IPS DF 6.9 (cell line): Measurements from ENCODE around the gene TMEM235.

Experiments
- DNase-seq: peaks from one replicate; pipeline ENCODE4 v3.0.0-alpha.2; 2013; ENCODE audit warnings: low read depth, low spot score
- H3K27ac ChIP-seq: one replicate; pipeline ENCODE4 v1.5.1; 2013; ENCODE audit warnings: low read length, control low read depth
- H3K27me3 ChIP-seq: 2 replicates; pipeline ENCODE4 v1.6.1; 2013; ENCODE audit warnings: mild to moderate bottlenecking, low read length; ENCODE audit not compliant: control insufficient read depth, insufficient read depth
- H3K36me3 ChIP-seq: 2 replicates; pipeline ENCODE4 v1.6.1; 2013; ENCODE audit warnings: low read length; ENCODE audit not compliant: control insufficient read depth, insufficient read depth
- H3K4me1 ChIP-seq: 2 replicates; pipeline ENCODE4 v1.6.1; 2013; ENCODE audit warnings: low read length; ENCODE audit not compliant: control insufficient read depth, insufficient read depth
- H3K4me3 ChIP-seq: 2 replicates; pipeline ENCODE4 v1.5.1; 2013; ENCODE audit warnings: mild to moderate bottlenecking, low read length
- H3K9me3 ChIP-seq: 2 replicates; pipeline ENCODE4 v1.6.1; 2013; ENCODE audit warnings: low read length, inconsistent platforms; ENCODE audit not compliant: control insufficient read depth, insufficient read depth
- WGBS: extraction: QIAGEN DNeasy Blood & Tissue Kit; methylation state at CpG from one replicate; pipeline ENCODE4 v1.1.7; 2013; ENCODE audit warnings: mixed read lengths, missing lambda C conversion rate; ENCODE audit not compliant: insufficient read length, insufficient coverage; 5-methylcytosine and 5-hydroxymethylcytosine counted together

Gene TMEM235

DNA sequence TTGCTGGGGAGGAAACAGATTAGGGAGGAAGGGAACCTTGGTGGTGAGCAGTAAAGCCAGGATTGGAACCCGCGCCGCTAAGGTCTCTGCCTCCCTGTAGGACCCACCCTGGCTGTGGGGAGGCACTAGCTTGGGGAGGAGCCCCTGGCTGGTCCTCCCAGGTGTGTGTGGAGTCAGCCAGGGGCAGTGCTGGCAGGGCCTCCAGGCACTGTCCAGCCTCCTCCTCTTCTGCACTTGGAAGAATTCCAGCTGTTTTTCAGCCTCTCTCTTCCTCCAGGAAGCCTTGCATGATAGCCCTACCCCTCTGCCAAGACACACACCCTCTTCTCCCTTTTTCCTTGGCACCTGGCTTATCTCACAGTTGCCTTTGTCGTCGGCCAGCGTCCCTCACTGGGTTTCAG, 34.8 kb downstream of the TMEM235 start:
- WGBS = no CpG with 5 or more reads among the region's 6 CpGs
- no peaks in the 10 kb centered on the region for H3K27me3 ChIP-seq
- no peak overlapping the region for H3K27ac ChIP-seq
- no peak for DNase-seq
- peaks cover 29% of the 10 kb centered on the region for H3K4me1 ChIP-seq
- no peak overlapping the region for H3K4me3 ChIP-seq
- H3K36me3 ChIP-seq = no peaks in the 10 kb centered on the region
- no peaks in the 10 kb centered on the region for H3K9me3 ChIP-seq

- no peak overlapping the region for H3K27ac ChIP-seq
- H3K27me3 ChIP-seq = no peaks in the 10 kb centered on the region
These were observed 35.3 kb downstream of the TMEM235 start for GRCh38 chr17:78266771-78267170.

DNA sequence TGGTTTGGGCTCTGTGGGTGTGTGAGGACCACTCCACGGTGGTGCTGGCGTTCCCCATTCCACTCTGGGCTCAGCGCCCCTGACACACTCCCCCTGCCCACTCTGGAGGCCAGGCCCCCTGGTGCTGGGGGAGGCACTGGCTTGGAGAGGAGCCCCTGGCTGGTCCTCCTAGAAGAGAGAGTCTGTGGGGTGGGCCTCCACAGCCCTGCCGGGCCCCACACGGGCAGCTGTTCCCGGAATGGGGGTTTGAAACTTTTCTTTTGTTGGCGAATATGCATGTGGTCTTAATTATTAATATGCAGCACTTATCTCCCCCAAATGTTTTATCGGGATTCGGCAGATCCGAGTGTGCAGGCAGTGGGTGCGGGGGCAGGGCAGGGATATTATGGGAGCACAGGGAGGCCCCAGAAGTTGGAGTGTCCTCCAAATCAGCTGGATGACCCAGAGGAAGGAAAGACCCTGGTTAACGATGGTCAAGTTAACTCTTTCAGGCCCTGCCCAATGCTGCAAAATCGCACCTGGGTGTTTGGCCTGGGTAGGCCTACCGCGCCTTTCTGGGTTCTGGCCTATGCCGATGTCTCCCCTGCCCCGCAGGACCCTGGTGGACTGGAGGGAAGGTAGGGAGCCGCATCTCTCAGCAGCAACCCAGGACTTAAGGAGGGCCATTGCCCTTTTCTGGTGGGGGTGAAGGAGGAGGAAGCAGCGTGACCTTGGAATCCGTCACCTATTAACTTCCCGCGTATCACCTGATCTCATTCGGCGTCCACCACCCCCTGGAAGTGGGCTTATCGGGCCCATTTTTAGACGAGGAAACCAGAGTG, 36.0 kb downstream of the TMEM235 start:
- H3K4me1 ChIP-seq = peaks cover 30% of the 10 kb centered on the region
- H3K27me3 ChIP-seq = no peaks in the 10 kb centered on the region
- H3K9me3 ChIP-seq = no peaks in the 10 kb centered on the region
- H3K36me3 ChIP-seq = no peaks in the 10 kb centered on the region
- no peak overlapping the region for H3K4me3 ChIP-seq
- no CpG with 5 or more reads among the region's 26 CpGs for WGBS
- DNase-seq = no peak
- H3K27ac ChIP-seq = no peak overlapping the region

More at GRCh38 chr17:78266771-78267170, 35.3 kb downstream of the TMEM235 start:
- H3K36me3 ChIP-seq = no peaks in the 10 kb centered on the region
- no peak for DNase-seq
- WGBS = no CpG with 5 or more reads among the region's 9 CpGs
- H3K9me3 ChIP-seq = no peaks in the 10 kb centered on the region
- peaks cover 29% of the 10 kb centered on the region for H3K4me1 ChIP-seq
- no peak overlapping the region for H3K4me3 ChIP-seq

- Histone ChIP-seq H3K27me3 (no peaks in the 10 kb centered on the region), H3K4me3 (no peak overlapping the region), H3K9me3 (no peaks in the 10 kb centered on the region), H3K36me3 (no peaks in the 10 kb centered on the region), H3K27ac (no peak overlapping the region), H3K4me1 (peaks cover 32% of the 10 kb centered on the region)
- DNase-seq = no peak
- WGBS = no CpG with 5 or more reads among the region's 24 CpGs
These were observed 36.9 kb downstream of the TMEM235 start for GRCh38 chr17:78268191-78268874.

DNA sequence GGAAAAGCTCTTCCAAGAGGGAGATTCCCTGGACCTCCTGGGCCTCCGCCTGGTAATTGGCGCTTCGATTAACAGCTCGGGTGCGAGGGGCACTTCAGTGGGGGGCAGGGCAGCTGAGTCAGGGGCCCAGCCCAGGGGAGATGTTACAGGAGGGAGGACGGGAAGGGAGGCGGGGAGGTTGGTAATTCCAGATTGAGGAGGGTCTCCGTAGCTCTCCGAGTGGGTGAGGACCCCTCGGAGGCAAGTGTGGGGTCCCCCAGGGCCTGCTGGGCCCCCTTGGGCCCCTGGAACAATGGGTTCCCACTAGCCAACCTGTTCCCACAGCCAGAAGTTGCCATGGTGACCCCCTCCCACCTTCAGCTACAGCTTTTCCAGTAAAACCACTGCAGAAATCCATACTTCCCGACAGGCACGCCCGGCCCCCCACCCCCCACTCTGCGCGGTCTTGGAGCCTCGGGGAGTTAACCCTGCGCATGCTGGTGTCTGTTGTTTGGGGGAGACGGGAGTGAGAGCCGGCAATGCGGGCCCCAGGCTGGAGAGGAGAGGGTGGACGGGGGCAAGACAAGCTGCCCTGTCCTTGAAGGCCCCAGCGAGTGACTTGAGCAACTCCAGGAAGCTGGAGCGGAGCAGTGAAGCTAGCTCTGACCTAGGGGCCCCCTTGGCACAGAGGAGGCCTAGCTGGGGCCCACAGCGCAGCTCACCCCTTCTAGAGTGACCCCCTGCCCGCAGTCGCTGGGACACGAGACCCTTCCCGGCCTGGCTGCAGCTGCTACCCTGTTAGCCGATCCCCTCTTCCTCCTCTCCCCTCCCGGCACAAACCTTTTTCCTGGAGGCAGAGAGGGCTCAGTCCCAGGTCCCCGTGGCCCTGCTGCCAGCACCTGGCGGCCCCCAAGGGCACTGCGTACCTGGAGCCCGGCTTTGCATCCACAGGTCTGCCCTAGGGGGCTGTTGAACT, 37.8 kb downstream of the TMEM235 start:
- DNase-seq = no peak
- H3K27me3 ChIP-seq = no peaks in the 10 kb centered on the region
- peaks cover 32% of the 10 kb centered on the region for H3K4me1 ChIP-seq
- no peaks in the 10 kb centered on the region for H3K36me3 ChIP-seq
- H3K27ac ChIP-seq = no peak overlapping the region
- H3K4me3 ChIP-seq = no peak overlapping the region
- no CpG with 5 or more reads among the region's 34 CpGs for WGBS
- no peaks in the 10 kb centered on the region for H3K9me3 ChIP-seq

DNA sequence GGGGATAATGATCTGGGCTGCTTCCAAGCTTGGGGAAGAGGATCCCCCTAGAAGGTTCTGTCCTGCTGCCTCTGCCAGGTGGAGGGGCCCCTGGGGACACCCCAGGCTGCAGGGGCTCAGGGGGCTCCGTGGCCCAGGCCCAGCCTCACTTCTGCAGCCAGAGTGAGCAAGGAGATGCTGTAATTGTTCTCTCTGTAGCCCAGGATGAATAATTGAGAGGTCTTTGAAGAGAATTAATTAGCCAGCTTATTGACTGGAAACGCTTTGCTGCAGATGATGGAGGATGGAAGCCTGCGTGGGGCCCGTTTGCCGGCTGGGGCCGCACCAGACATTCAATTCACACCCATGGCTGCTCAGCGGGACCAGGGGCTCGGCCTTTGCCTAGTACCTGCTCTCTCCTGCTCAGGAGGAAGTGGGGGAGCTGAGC, 38.5 kb downstream of the TMEM235 start:
- H3K4me1 ChIP-seq = peaks cover 32% of the 10 kb centered on the region
- no peaks in the 10 kb centered on the region for H3K36me3 ChIP-seq
- H3K9me3 ChIP-seq = no peaks in the 10 kb centered on the region
- DNase-seq = no peak
- WGBS = no CpG with 5 or more reads among the region's 8 CpGs
- no peak overlapping the region for H3K4me3 ChIP-seq
- no peaks in the 10 kb centered on the region for H3K27me3 ChIP-seq
- H3K27ac ChIP-seq = no peak overlapping the region

DNA sequence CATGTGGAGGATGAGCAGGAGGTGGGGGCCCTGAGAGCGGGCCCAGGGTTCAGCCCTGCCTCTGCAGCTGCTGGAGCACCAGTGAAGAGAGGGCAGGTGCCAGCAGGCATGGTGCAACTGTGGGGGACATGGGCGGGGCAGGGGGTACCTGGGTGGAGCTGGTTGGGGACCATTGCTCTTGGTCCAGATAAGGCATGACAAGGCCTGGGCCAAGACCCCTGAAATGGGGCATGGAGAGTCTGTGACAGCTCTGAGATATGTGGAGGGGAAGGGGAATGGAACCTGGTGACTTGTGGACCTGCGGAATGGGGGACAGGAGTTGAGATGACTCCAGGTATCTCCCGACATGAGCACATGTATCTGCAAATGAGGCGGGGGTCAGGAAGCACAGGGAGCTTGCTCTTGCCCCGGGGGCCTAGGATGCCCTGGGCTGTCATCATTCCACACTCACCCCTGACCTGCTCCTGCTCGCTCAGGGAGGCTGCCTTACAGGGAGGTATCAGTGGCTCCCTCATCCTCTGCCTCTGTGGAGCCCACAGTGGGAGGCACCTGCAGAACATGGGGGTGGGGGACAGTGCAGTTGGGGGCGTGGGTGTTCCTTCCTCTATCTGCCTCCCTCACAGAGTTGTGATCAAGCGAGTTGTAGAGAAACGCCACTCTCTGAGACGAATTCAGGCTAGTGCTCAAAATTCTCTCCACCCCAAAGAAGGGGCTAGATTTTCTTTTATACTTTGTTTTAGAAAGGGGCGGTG, 40.2 kb downstream of the TMEM235 start:
- DNase-seq = no peak
- WGBS = no CpG with 5 or more reads among the region's 12 CpGs
- Histone ChIP-seq H3K27me3 (no peaks in the 10 kb centered on the region), H3K36me3 (no peaks in the 10 kb centered on the region), H3K27ac (no peak overlapping the region), H3K4me1 (peaks cover 33% of the 10 kb centered on the region), H3K9me3 (no peaks in the 10 kb centered on the region), H3K4me3 (no peak overlapping the region)

GRCh38 chr17:78272181-78272913, 40.9 kb downstream of the TMEM235 start:
- no CpG with 5 or more reads among the region's 17 CpGs for WGBS
- Histone ChIP-seq H3K9me3 (no peaks in the 10 kb centered on the region), H3K27me3 (no peaks in the 10 kb centered on the region), H3K27ac (no peak overlapping the region), H3K4me3 (no peak overlapping the region), H3K4me1 (peaks cover 29% of the 10 kb centered on the region), H3K36me3 (no peaks in the 10 kb centered on the region)
- DNase-seq = no peak

DNA sequence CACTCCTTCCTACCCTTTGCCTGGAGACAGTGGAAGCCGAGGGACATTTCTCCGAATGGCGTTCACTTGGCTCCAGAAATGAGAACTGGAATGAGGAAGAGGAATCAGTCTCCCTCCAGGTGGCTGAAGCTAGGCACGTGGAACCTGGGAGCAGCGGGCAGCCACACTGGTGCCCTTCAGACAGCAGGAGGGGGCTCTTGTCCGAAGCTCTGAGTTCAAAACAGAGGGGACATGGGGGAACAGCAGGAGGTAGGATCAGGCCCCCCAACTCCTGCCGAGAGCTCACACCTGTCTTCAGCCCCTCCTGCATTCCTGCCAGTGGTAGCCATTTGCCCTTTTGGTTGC, 41.5 kb downstream of the TMEM235 start:
- DNase-seq = no peak
- Histone ChIP-seq H3K27ac (no peak overlapping the region), H3K4me1 (peaks cover 26% of the 10 kb centered on the region), H3K4me3 (no peak overlapping the region), H3K9me3 (no peaks in the 10 kb centered on the region), H3K27me3 (no peaks in the 10 kb centered on the region), H3K36me3 (no peaks in the 10 kb centered on the region)
- no CpG with 5 or more reads among the region's 7 CpGs for WGBS
